PC-3 (cell line): ENCODE measurements around the gene NPPB. TPM values are rescaled to one million over a fixed set of nuclear protein-coding genes. Genes with fewer than 3 reads are reported as not detected.

Source experiments
- ATAC-seq: fragments of 200-7000 bp; cut with Tn5 transposase; 2 replicates; pipeline ENCODE4 v1.9.1; 2020; ENCODE audit warnings: mild to moderate bottlenecking, moderate library complexity
- BruUV-seq: library from RNA; stranded (reverse); fragments of 400-500 nt; replicated peaks from 2 replicates; lab custom pipeline; 2021; lab: Mats Ljungman, UMichigan
- CTCF ChIA-PET: fragments of 300-600 bp; sonication (Branson Sonifier 250); formaldehyde crosslinking; loops from one replicate; lab custom pipeline; 2022; ENCODE audit warnings: antibody characterized with exemption; lab: Charles Lee
- POLR2A ChIA-PET: fragments of 300-600 bp; sonication (Branson Sonifier 250); formaldehyde crosslinking; loops from one replicate; lab custom pipeline; 2022; ENCODE audit warnings: antibody characterized with exemption; ENCODE audit not compliant: unreplicated experiment; lab: Charles Lee
- DNase-seq: peaks from one replicate; pipeline ENCODE4 v3.0.0-alpha.2; 2015
- H2AFZ ChIP-seq: fragments of 300-600 bp; sonication (generic); 2 replicates; pipeline ENCODE4 v1.6.0; 2016; ENCODE audit warnings: antibody characterized with exemption, low read length
- H3F3A ChIP-seq: fragments of 300-600 bp; sonication (generic); one replicate; pipeline ENCODE4 v1.6.0; 2017; ENCODE audit warnings: antibody characterized with exemption, low read length, control low read depth, mild to moderate bottlenecking; ENCODE audit not compliant: unreplicated experiment
- H3K27ac ChIP-seq: fragments of 300-600 bp; sonication (generic); 2 replicates; pipeline ENCODE4 v1.5.1; 2016; ENCODE audit warnings: mild to moderate bottlenecking, low read length
- H3K27me3 ChIP-seq: fragments of 300-600 bp; sonication (generic); 2 replicates; pipeline ENCODE4 v1.6.1; 2016; ENCODE audit warnings: low read length, mixed read lengths
- H3K36me3 ChIP-seq: fragments of 300-600 bp; sonication (generic); 2 replicates; pipeline ENCODE4 v1.6.1; 2016; ENCODE audit warnings: low read depth, mixed run types, low read length, mixed read lengths
- H3K4me1 ChIP-seq: fragments of 300-600 bp; sonication (generic); 2 replicates; pipeline ENCODE4 v1.5.1; 2016; ENCODE audit warnings: low read length; ENCODE audit not compliant: insufficient read depth
- H3K4me2 ChIP-seq: fragments of 300-600 bp; sonication (generic); 2 replicates; pipeline ENCODE4 v1.6.0; 2016; ENCODE audit warnings: low read length
- H3K4me3 ChIP-seq: fragments of 300-600 bp; sonication (generic); 2 replicates; pipeline ENCODE4 v1.5.1; 2016; ENCODE audit warnings: mild to moderate bottlenecking, low read length, mixed read lengths
- H3K79me2 ChIP-seq: fragments of 300-600 bp; sonication (generic); 2 replicates; pipeline ENCODE4 v1.6.1; 2017; ENCODE audit warnings: low read length, mixed read lengths
- H3K9ac ChIP-seq: fragments of 300-600 bp; sonication (generic); 2 replicates; pipeline ENCODE4 v1.6.0; 2016; ENCODE audit warnings: mild to moderate bottlenecking, low read length
- H3K9me2 ChIP-seq: fragments of 300-600 bp; sonication (generic); replicated peaks from 2 replicates; pipeline ENCODE4 v1.6.1; 2016; ENCODE audit warnings: mixed run types, low read length, mixed read lengths
- H3K9me3 ChIP-seq: fragments of 300-600 bp; sonication (generic); 2 replicates; pipeline ENCODE4 v1.6.1; 2016; ENCODE audit warnings: low read length, mixed read lengths
- H4K20me1 ChIP-seq: fragments of 300-600 bp; sonication (generic); 2 replicates; pipeline ENCODE4 v1.6.1; 2016; ENCODE audit warnings: low read length, mixed read lengths
- CTCF ChIP-seq: fragments of 300-600 bp; sonication (generic); conservative IDR thresholded peaks from 2 replicates; pipeline ENCODE4 v1.5.1; 2017; ENCODE audit warnings: antibody characterized with exemption, low read depth, mild to moderate bottlenecking, low read length
- EZH2 ChIP-seq: fragments of 300-600 bp; sonication (generic); IDR thresholded peaks from one replicate; pipeline ENCODE4 v1.6.1; 2017; ENCODE audit warnings: antibody characterized with exemption, mild to moderate bottlenecking, low read length; ENCODE audit not compliant: unreplicated experiment
- EZH2phosphoT487 ChIP-seq: fragments of 300-600 bp; sonication (generic); IDR thresholded peaks from 2 replicates; pipeline ENCODE4 v1.6.1; 2018; ENCODE audit warnings: mild to moderate bottlenecking, antibody characterized with exemption, low read length, borderline replicate concordance
- intact Hi-C: fragments of 100-400 bp; cut with micrococcal nuclease; formaldehyde crosslinking; loops from 2 replicates; pipeline ENCODE4 v1.9.0; 2023
- total RNA-seq: library from RNA; depleted of rRNA; stranded (reverse); fragments of >200 nt; gene quantifications from 2 replicates; pipeline ENCODE4 v1.2.3, GENCODE V29; 2014

Gene NPPB
- total RNA-seq, 1 experiment from 2014 or later, result not detected

- CTCF ChIA-PET, result no interaction called here
- no peak for ATAC-seq
- intact Hi-C loops, result no loop called here
Measured at GRCh38 chr1:11823366-11824137, 35.2 kb downstream of the NPPB start.

GRCh38 chr1:11822091-11822490, 36.7 kb downstream of the NPPB start:
- Histone ChIP-seq H2AFZ (no peak overlapping the region), H3F3A (no peaks in the 10 kb centered on the region), H4K20me1 (no peaks in the 10 kb centered on the region), H3K27me3 (no peaks in the 10 kb centered on the region), H3K79me2 (no peaks in the 10 kb centered on the region), H3K27ac (peak overlapping the region; percentile 2; the same call in 1 of the 2 replicates), H3K36me3 (peaks cover 19% of the 10 kb centered on the region; the same call in 1 of the 2 replicates), H3K9me3 (no peaks in the 10 kb centered on the region), H3K4me3 (no peak overlapping the region), H3K4me2 (peak overlapping the region; percentile 32), H3K9me2 (no peaks in the 10 kb centered on the region), H3K9ac (no peak overlapping the region), H3K4me1 (peaks cover 15% of the 10 kb centered on the region)
- DNase-seq (no peak), ATAC-seq (no peak)
- intact Hi-C loops, result no loop called here
- no peak for TF ChIP-seq CTCF
- no TSS peak for BruUV-seq
- ChIA-PET CTCF (interaction anchor here (0.7 kb wide), 1 partner anchor 16 kb away, joined by 7 read pairs; no protein-coding TSS in a partner anchor), POLR2A (interaction anchor here (0.6 to 0.7 kb wide), 2 partner anchors 24 to 86 kb away, joined by 3 read pairs; no protein-coding TSS in a partner anchor)

More at GRCh38 chr1:11823366-11824137, 35.2 kb downstream of the NPPB start:
- no peak for DNase-seq
- TF ChIP-seq EZH2phosphoT487 (no peak), EZH2 (no peak), CTCF (no peak)
- H3F3A ChIP-seq, result no peaks in the 10 kb centered on the region
- H3K9ac ChIP-seq, result no peak overlapping the region
- no peaks in the 10 kb centered on the region for H3K79me2 ChIP-seq
- H3K27ac ChIP-seq, result no peak overlapping the region
- H3K4me2 ChIP-seq, result no peak overlapping the region
- H3K9me2 ChIP-seq, result no peaks in the 10 kb centered on the region
- peaks cover 15% of the 10 kb centered on the region for H3K4me1 ChIP-seq
- H3K4me3 ChIP-seq, result no peak overlapping the region
- POLR2A ChIA-PET, result no interaction called here
- H3K36me3 ChIP-seq, result peaks cover 17% of the 10 kb centered on the region; the same call in 1 of the 2 replicates
- BruUV-seq, result no TSS peak
- no peak overlapping the region for H2AFZ ChIP-seq
- no peaks in the 10 kb centered on the region for H4K20me1 ChIP-seq
- H3K9me3 ChIP-seq, result no peaks in the 10 kb centered on the region
- H3K27me3 ChIP-seq, result no peaks in the 10 kb centered on the region

- Histone ChIP-seq H3K9me2 (no peaks in the 10 kb centered on the region), H3K27me3 (no peaks in the 10 kb centered on the region), H3K4me2 (no peak overlapping the region), H3K4me3 (no peak overlapping the region), H4K20me1 (no peaks in the 10 kb centered on the region), H3K27ac (no peak overlapping the region), H2AFZ (no peak overlapping the region), H3K79me2 (no peaks in the 10 kb centered on the region), H3K9me3 (no peaks in the 10 kb centered on the region), H3K9ac (no peak overlapping the region), H3K4me1 (peaks cover 19% of the 10 kb centered on the region), H3K36me3 (peaks cover 19% of the 10 kb centered on the region; the same call in 1 of the 2 replicates), H3F3A (no peaks in the 10 kb centered on the region)
- DNase-seq (no peak), ATAC-seq (no peak)
- ChIA-PET POLR2A (no interaction called here), CTCF (no interaction called here)
- intact Hi-C loops, result no loop called here
- BruUV-seq, result no TSS peak
- TF ChIP-seq EZH2phosphoT487 (no peak), CTCF (no peak), EZH2 (no peak)
Measured at GRCh38 chr1:11817192-11817591, 41.6 kb downstream of the NPPB start.
